SK-N-SH (cell line): Measurements from ENCODE around the gene RAPSN. TPM values are rescaled to one million over a fixed set of nuclear protein-coding genes. Genes with fewer than 3 reads are reported as not detected.
A peak's percentile ranks its signal among the peaks of the same experiment; 100 is the strongest.

ENCODE experiments used
- CHD2 ChIP-seq: fragments of 150-350 bp; IDR thresholded peaks from 2 replicates; pipeline ENCODE4 v1.6.1; 2018; ENCODE audit warnings: low read length; ENCODE audit not compliant: partially characterized antibody
- CTCF ChIP-seq: fragments of 200-600 bp; sonication (generic); IDR thresholded peaks from 2 replicates; pipeline ENCODE4 v1.6.1; 2017; ENCODE audit warnings: antibody characterized with exemption, mild to moderate bottlenecking, moderate library complexity
- ELF1 ChIP-seq: IDR thresholded peaks from 2 replicates; pipeline ENCODE4 v1.4.0; 2012
- EP300 ChIP-seq, 2 experiments: IDR thresholded peaks; 2 replicates each; pipeline versions ENCODE4 v1.4.0 to v1.6.1; 2012; ENCODE audit warnings: borderline replicate concordance in 1 of 2, low read depth in 1 of 2, low read length in 1 of 2
- FOXJ3 ChIP-seq: sonication (generic); formaldehyde crosslinking; IDR thresholded peaks from 2 replicates; pipeline ENCODE4 v1.5.1; 2020; ENCODE audit warnings: mild to moderate bottlenecking, missing genetic modification reagents
- FOXM1 ChIP-seq: IDR thresholded peaks from 2 replicates; pipeline ENCODE4 v1.4.0; 2012; ENCODE audit warnings: low read depth, mild to moderate bottlenecking
- GABPA ChIP-seq: IDR thresholded peaks from 2 replicates; pipeline ENCODE4 v1.4.0; 2012; ENCODE audit warnings: low read depth, mild to moderate bottlenecking
- IRF3 ChIP-seq: fragments of 150-350 bp; IDR thresholded peaks from 2 replicates; pipeline ENCODE4 v1.6.1; 2016; ENCODE audit warnings: mild to moderate bottlenecking, low read depth, low read length
- MAX ChIP-seq: IDR thresholded peaks from 2 replicates; pipeline ENCODE4 v1.4.0; 2012; ENCODE audit warnings: low read depth
- MXI1 ChIP-seq: IDR thresholded peaks from 2 replicates; pipeline ENCODE4 v1.6.1; 2012; ENCODE audit warnings: mild to moderate bottlenecking, low read depth, low read length, improper control_type of control experiment
- NFIC ChIP-seq: IDR thresholded peaks from 2 replicates; pipeline ENCODE4 v1.4.0; 2012; ENCODE audit warnings: borderline replicate concordance
- NRF1 ChIP-seq: IDR thresholded peaks from 2 replicates; pipeline ENCODE4 v1.6.1; 2012; ENCODE audit warnings: low read depth, mild to moderate bottlenecking, low read length
- PBX3 ChIP-seq: IDR thresholded peaks from 2 replicates; pipeline ENCODE4; 2012
- POLR2AphosphoS5 ChIP-seq: IDR thresholded peaks from 2 replicates; pipeline ENCODE4 v1.6.1; 2012; ENCODE audit warnings: low read depth, low read length
- RXRA ChIP-seq: IDR thresholded peaks from 2 replicates; pipeline ENCODE4 v1.4.0; 2012; ENCODE audit warnings: low read depth, mild to moderate bottlenecking, borderline replicate concordance
- TAF1 ChIP-seq: IDR thresholded peaks from 2 replicates; pipeline ENCODE4 v1.6.1; 2012; ENCODE audit warnings: low read depth, mild to moderate bottlenecking, low read length, moderate library complexity, borderline replicate concordance
- USF1 ChIP-seq: IDR thresholded peaks from 2 replicates; pipeline ENCODE4 v1.4.0; 2012; ENCODE audit warnings: low read depth, borderline replicate concordance
- YY1 ChIP-seq: IDR thresholded peaks from 2 replicates; pipeline ENCODE4 v1.4.0; 2012; ENCODE audit warnings: low read depth, mild to moderate bottlenecking
- polyA plus RNA-seq, 3 experiments: library from polyadenylated mRNA; depleted of rRNA; stranded (reverse); fragments of >200 nt; gene quantifications; 2 replicates each; pipeline ENCODE4 v1.2.3, GENCODE V29; 2012

Gene RAPSN
- polyA plus RNA-seq, 1 of the 3 experiments (the other 2 are of a cell fraction), result 0.07 TPM

- TF ChIP-seq GABPA, result no peak
- TF ChIP-seq POLR2AphosphoS5, result peak; percentile 51; the same call in 1 of the 2 replicates
- TF ChIP-seq RXRA, result no peak
- TF ChIP-seq YY1, result peak; percentile 44; the same call in 1 of the 2 replicates
- TF ChIP-seq ELF1, result no peak
- TF ChIP-seq NFIC, result peak; percentile 94
- 0 out of 2 replicates have a peak, but pooled peaks have one; percentile 12 for TF ChIP-seq TAF1
- no peak; a peak in 1 of 4 replicates for TF ChIP-seq EP300 (IDR thresholded peaks at IDR 0.05; ENCODE audit: borderline replicate concordance in 1 of 2, low read depth in 1 of 2, low read length in 1 of 2)
- TF ChIP-seq CTCF, result no peak
- TF ChIP-seq NRF1, result no peak; the same call in 1 of the 2 replicates
- TF ChIP-seq MXI1, result no peak
- no peak for TF ChIP-seq FOXM1
- peak; percentile 79 for TF ChIP-seq MAX
- TF ChIP-seq PBX3, result peak; percentile 77
- TF ChIP-seq USF1, result no peak
- no peak for TF ChIP-seq FOXJ3 (CRISPR knock-in tag)
- TF ChIP-seq IRF3, result no peak
- no peak for TF ChIP-seq CHD2
- TF ChIP-seq, all 33 proteins: peak for 12
These were observed 32.9 kb downstream of the RAPSN start (continued) for GRCh38 chr11:47415949-47416472.
